ENCODE results near the gene NR5A1.

Gene NR5A1

DNA sequence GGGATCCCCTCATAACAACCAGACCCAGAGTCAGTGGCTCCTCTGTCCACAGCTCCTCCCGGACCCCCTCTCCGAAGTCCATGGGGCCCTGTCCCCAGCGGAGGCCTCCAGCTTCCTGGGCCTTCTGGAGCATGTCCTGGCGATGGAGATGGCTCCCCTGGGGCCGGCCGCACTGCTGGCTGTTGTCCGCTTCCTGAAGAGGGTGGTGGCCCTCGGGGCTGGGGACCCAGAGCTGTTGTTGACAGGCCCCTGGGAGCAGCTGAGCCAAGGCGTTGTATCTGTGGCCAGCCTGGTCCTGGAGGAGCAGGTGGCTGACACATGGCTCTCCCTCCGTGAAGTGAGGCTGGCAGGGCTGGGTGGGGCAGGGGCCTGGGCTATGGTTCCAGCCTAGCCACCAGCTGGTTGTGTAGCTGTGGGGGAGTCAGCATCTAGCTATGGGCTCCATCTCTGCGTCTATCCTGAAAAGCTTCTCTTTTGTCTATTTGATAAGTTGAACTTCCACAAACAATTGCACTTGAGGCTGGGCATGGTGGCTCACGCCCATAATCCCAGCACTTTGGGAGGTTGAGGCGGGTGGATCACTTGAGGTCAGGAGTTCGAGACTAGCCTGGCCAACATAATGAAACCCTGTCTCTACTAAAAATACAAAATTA is 52.3 kb downstream of the NR5A1 start:
- no peak overlapping the region for H3K27ac ChIP-seq (ENCODE audit: insufficient read depth, low read length, poor library complexity, severe bottlenecking)
- no peaks in the 10 kb centered on the region for H3K36me3 ChIP-seq (ENCODE audit: control insufficient read depth, insufficient read depth, low read length)
- H3K9me3 ChIP-seq (ENCODE audit: control insufficient read depth, low read length): no peaks in the 10 kb centered on the region
- no peak overlapping the region for H3K4me3 ChIP-seq (ENCODE audit: insufficient read depth, low read depth, low read length, poor library complexity, severe bottlenecking)
- H3K4me1 ChIP-seq (ENCODE audit: control insufficient read depth, insufficient read depth, low read length, poor library complexity, severe bottlenecking): no peaks in the 10 kb centered on the region
- H3K27me3 ChIP-seq (replicated peaks; ENCODE audit: control insufficient read depth, insufficient read depth, low read length, poor library complexity, severe bottlenecking): peaks cover 8% of the 10 kb centered on the region
- DNase-seq: no peak

DNA sequence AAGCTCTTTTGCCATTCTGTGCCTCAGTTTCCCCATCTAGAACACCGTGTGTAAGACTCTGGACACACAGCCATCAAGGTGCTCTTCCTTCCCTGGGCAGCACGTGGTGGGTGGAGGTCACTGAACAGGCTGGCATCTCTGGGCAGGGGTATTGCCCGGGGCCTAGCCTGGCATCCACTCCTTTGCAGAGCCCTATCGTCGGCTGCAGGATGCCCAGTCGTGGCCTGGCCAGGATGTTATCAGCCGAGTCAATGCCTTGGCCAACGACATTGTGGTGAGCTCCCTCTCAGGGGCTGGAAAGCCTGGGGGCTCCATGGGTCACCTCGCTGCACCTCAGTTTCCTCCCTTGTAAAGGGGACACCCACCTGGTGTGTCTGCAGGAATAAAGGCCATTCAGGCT is 52.9 kb downstream of the NR5A1 start:
- Histone ChIP-seq H3K27me3 (replicated peaks; ENCODE audit: control insufficient read depth, insufficient read depth, low read length, poor library complexity, severe bottlenecking) (peaks cover 11% of the 10 kb centered on the region), H3K9me3 (ENCODE audit: control insufficient read depth, low read length) (no peaks in the 10 kb centered on the region), H3K4me3 (ENCODE audit: insufficient read depth, low read depth, low read length, poor library complexity, severe bottlenecking) (no peak overlapping the region), H3K4me1 (ENCODE audit: control insufficient read depth, insufficient read depth, low read length, poor library complexity, severe bottlenecking) (no peaks in the 10 kb centered on the region), H3K36me3 (ENCODE audit: control insufficient read depth, insufficient read depth, low read length) (no peaks in the 10 kb centered on the region), H3K27ac (ENCODE audit: insufficient read depth, low read length, poor library complexity, severe bottlenecking) (no peak overlapping the region)
- no peak for DNase-seq

DNA sequence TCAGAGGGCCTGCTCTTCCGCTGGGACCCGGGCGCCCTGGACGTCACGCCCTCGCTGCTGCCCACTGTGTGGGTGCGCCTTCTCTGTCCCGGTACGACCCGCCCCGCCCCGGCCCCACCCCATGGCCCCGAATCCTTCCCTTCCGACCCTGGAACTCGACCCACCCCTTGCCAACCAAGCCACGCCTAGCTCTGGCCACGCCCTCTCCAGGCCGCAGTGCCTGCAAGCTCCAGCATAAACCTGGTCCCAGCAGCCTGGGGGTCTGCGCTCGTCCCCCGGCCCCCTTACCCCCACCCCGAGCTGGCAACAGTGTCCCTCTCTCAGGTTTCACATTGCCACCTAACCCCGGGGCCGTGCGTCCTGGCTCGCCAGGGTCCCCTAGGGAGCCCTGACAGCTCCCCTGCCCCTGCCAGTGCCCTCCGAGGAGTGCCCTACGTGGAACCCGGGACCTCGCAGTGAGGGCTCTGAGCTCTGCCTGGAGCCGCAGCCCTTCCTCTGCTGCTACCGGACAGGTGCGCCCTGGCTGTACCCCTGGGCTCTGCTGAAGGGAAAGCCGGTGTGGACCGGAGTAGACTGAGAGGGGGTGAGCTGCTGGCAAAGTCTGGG is 53.5 kb downstream of the NR5A1 start:
- no peak for DNase-seq

DNA sequence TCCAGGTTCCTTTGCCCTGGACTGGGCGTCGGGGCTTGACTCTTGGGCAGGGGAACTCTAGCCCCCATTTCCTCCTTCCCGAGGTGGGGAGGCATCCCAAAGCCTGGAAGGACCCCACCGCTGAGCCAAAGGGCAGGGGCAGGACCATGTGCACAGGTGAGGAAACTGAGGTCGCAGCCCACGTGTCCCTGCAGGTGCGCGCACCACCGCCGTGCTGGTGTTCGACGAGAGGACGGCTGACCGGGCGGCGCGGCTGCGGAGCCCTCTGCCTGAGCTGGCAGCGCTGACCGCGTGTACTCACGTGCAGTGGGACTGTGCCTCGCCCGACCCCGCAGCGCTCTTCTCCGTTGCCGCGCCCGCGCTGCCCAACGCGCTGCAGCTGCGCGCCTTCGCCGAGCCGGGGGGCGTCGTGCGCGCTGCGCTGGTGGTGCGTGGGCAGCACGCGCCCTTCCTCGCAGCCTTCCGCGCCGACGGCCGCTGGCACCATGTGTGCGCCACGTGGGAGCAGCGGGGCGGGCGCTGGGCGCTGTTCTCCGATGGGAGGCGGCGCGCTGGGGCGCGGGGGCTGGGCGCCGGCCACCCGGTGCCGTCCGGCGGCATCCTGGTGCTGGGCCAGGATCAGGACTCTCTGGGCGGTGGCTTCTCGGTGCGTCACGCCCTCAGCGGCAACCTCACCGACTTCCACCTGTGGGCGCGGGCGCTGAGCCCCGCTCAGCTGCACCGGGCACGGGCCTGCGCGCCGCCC is 54.2 kb downstream of the NR5A1 start:
- Histone ChIP-seq H3K36me3 (ENCODE audit: control insufficient read depth, insufficient read depth, low read length) (no peaks in the 10 kb centered on the region), H3K27me3 (replicated peaks; ENCODE audit: control insufficient read depth, insufficient read depth, low read length, poor library complexity, severe bottlenecking) (peaks cover 11% of the 10 kb centered on the region), H3K4me1 (ENCODE audit: control insufficient read depth, insufficient read depth, low read length, poor library complexity, severe bottlenecking) (no peaks in the 10 kb centered on the region), H3K9me3 (ENCODE audit: control insufficient read depth, low read length) (no peaks in the 10 kb centered on the region), H3K27ac (ENCODE audit: insufficient read depth, low read length, poor library complexity, severe bottlenecking) (no peak overlapping the region), H3K4me3 (ENCODE audit: insufficient read depth, low read depth, low read length, poor library complexity, severe bottlenecking) (no peak overlapping the region)
- DNase-seq: no peak

More for the DNA sequence above, 53.5 kb downstream of the NR5A1 start:
- Histone ChIP-seq H3K4me1 (ENCODE audit: control insufficient read depth, insufficient read depth, low read length, poor library complexity, severe bottlenecking) (no peaks in the 10 kb centered on the region), H3K27ac (ENCODE audit: insufficient read depth, low read length, poor library complexity, severe bottlenecking) (no peak overlapping the region), H3K4me3 (ENCODE audit: insufficient read depth, low read depth, low read length, poor library complexity, severe bottlenecking) (no peak overlapping the region), H3K9me3 (ENCODE audit: control insufficient read depth, low read length) (no peaks in the 10 kb centered on the region), H3K36me3 (ENCODE audit: control insufficient read depth, insufficient read depth, low read length) (no peaks in the 10 kb centered on the region), H3K27me3 (replicated peaks; ENCODE audit: control insufficient read depth, insufficient read depth, low read length, poor library complexity, severe bottlenecking) (peaks cover 11% of the 10 kb centered on the region)

DNA sequence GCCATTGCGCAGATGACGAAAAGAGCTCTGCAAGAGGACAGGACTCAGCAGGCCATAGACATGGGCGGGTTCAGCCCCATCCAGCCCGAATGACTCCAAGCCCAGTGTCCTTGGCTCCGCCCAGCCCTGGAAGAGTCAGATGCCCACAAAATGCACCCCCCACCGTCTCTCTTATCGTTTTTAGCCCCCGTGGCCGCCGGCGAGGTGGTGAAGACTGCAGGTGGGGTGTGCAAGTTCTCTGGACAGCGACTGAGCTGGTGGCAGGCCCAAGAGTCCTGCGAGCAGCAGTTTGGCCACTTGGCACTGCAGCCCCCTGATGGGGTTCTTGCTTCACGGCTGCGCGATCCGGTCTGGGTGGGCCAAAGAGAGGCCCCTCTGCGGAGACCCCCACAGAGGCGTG is 54.9 kb downstream of the NR5A1 start:
- Histone ChIP-seq H3K27ac (ENCODE audit: insufficient read depth, low read length, poor library complexity, severe bottlenecking) (no peak overlapping the region), H3K4me3 (ENCODE audit: insufficient read depth, low read depth, low read length, poor library complexity, severe bottlenecking) (no peak overlapping the region), H3K36me3 (ENCODE audit: control insufficient read depth, insufficient read depth, low read length) (no peaks in the 10 kb centered on the region), H3K9me3 (ENCODE audit: control insufficient read depth, low read length) (no peaks in the 10 kb centered on the region), H3K27me3 (replicated peaks; ENCODE audit: control insufficient read depth, insufficient read depth, low read length, poor library complexity, severe bottlenecking) (peaks cover 11% of the 10 kb centered on the region), H3K4me1 (ENCODE audit: control insufficient read depth, insufficient read depth, low read length, poor library complexity, severe bottlenecking) (no peaks in the 10 kb centered on the region)
- no peak for DNase-seq

DNA sequence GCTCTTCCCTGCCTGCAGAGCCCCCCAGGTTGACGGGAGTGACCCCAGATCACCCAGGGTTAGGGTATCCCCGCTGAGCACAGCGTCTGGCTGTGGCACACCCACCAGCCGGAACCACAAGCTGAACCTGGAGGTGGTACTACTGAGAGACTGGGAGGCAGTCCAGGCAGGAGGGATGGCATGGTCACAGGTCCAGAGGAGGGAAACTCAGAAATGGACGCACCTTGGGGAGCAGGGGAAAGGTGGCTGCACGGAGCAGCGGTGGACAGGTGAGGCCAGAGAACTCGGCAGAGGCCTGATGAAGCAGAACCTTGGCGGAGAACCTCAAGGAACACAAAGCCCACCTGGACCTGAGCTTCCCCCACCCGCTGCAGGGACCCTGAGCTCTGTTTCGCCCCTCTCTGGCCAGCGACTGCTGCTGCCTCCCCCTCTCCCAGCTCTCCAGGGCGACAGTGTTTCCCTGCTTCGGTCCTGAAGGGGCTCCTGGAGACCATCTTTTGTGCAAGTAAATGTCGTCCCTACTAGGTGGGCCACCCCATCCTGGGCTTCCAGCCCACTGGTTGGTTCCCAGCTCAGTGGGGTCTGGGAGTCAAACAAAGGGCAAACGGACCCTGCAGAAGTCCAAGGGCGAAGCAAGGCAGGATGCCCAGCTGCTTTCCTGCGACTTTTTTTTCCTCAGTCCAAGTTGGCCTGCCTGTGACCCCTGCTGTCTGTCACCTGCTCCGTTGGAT is 56.1 kb downstream of the NR5A1 start:
- no peaks in the 10 kb centered on the region for H3K4me1 ChIP-seq (ENCODE audit: control insufficient read depth, insufficient read depth, low read length, poor library complexity, severe bottlenecking)
- no peak for DNase-seq
- no peaks in the 10 kb centered on the region for H3K36me3 ChIP-seq (ENCODE audit: control insufficient read depth, insufficient read depth, low read length)
- no peak overlapping the region for H3K27ac ChIP-seq (ENCODE audit: insufficient read depth, low read length, poor library complexity, severe bottlenecking)
- peaks cover 11% of the 10 kb centered on the region for H3K27me3 ChIP-seq (replicated peaks; ENCODE audit: control insufficient read depth, insufficient read depth, low read length, poor library complexity, severe bottlenecking)
- no peak overlapping the region for H3K4me3 ChIP-seq (ENCODE audit: insufficient read depth, low read depth, low read length, poor library complexity, severe bottlenecking)
- H3K9me3 ChIP-seq (ENCODE audit: control insufficient read depth, low read length): no peaks in the 10 kb centered on the region

DNA sequence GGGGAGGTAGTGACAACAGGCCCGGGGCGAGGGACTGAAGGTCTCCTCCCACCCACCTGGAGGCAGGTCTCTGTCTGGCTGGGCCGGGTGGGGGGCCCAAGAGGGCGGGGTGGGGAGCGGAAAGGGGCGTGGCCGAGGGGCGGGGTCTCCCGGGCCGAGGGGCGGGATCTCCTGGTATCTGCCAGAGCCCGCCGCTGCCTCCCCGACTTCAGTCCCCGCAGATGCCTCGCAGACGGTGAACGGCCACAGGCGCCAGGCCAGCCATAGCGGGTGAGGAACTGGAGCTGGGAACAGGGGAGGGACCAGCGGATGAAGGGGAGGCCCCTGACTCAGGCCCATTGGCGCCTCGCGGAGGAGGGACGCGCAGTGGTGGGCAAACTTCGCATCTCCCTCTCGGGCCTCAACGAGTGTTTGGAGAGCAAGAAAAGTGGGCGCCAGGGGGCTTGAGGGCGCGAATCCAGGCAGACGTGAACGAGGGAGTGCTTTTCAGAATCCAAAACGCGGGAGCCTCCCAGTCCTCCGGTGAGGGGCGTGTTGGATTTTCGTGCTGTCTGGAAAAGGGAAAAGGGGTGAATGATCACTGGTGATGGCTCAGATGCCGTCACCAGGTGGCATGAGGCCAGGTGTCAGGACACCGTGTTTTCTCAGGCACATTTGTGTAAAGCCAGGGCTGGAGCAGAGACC is 56.8 kb downstream of the NR5A1 start, which contains the start of gene ADGRD2:
ADGRD2 (plus strand) TSS at position 211 of the 684 bp plus-strand sequence. CDS start 1,216 bp downstream, outside the sequence.
- Histone ChIP-seq H3K4me1 (ENCODE audit: control insufficient read depth, insufficient read depth, low read length, poor library complexity, severe bottlenecking) (no peaks in the 10 kb centered on the region), H3K27ac (ENCODE audit: insufficient read depth, low read length, poor library complexity, severe bottlenecking) (no peak within 1 kb of the TSS), H3K4me3 (ENCODE audit: insufficient read depth, low read depth, low read length, poor library complexity, severe bottlenecking) (no peak within 1 kb of the TSS), H3K9me3 (ENCODE audit: control insufficient read depth, low read length) (no peaks in the 10 kb centered on the region), H3K27me3 (replicated peaks; ENCODE audit: control insufficient read depth, insufficient read depth, low read length, poor library complexity, severe bottlenecking) (peaks cover 11% of the 10 kb centered on the region), H3K36me3 (ENCODE audit: control insufficient read depth, insufficient read depth, low read length) (no peaks in the 10 kb centered on the region)
- DNase-seq: no peak

DNA sequence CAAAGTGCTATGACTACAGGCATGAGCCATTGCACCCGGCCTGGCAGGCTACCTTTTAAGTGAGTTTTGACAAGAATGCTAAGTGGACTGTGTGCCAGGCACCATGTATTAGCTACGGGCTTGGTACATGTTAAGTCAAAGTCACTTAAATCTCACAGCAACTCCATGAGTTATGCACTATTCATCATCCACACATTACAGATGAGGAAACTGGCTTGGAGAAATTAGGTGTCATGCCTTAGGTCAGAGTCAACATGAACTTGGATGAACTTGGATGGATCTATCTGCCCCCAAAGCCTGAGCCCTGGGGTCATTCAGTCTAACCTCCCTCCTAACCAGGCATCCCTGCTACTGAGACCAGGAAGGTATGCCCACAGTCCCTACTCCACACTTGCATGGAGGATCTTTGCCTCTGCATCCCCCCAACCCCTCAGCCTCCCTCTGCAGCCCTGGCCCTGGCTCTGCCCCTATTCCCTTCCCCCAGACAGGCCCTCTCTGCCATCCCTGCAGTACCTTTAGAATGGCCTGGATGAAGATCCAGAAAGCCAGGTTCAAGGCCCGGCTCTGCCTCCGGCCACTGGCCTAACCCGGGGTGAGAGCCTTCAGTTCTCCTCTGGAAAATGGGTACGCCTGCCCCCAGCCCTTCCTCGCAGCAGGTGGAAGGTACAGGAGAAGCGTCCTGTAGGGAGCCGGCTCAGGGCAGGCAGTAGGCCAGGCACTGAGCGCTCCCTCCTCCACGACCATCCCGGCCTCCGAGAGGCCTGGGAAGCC is 57.6 kb downstream of the NR5A1 start:
- no peak overlapping the region for H3K27ac ChIP-seq (ENCODE audit: insufficient read depth, low read length, poor library complexity, severe bottlenecking)
- peaks cover 11% of the 10 kb centered on the region for H3K27me3 ChIP-seq (replicated peaks; ENCODE audit: control insufficient read depth, insufficient read depth, low read length, poor library complexity, severe bottlenecking)
- no peaks in the 10 kb centered on the region for H3K4me1 ChIP-seq (ENCODE audit: control insufficient read depth, insufficient read depth, low read length, poor library complexity, severe bottlenecking)
- H3K36me3 ChIP-seq (ENCODE audit: control insufficient read depth, insufficient read depth, low read length): no peaks in the 10 kb centered on the region
- no peaks in the 10 kb centered on the region for H3K9me3 ChIP-seq (ENCODE audit: control insufficient read depth, low read length)
- no peak overlapping the region for H3K4me3 ChIP-seq (ENCODE audit: insufficient read depth, low read depth, low read length, poor library complexity, severe bottlenecking)
- DNase-seq: no peak

DNA sequence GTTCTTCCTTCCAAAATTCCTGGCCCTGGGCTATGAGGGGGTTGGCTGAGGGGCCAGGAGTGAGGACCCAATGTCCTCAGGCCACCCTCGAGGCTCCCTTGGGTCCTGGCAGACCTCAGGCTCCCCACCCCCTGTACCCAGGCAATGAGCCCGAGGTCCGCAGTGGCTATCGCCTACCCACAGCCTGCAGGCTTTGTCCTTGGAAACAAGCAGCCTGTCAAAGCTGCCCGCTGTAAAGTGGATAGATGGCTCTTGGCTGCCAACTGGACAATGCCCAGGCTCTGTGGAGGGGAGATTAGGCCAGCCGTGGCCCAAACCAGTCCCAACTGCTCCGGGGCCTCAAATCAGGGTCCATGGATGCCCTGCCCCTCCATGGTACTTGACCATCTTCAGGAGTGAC is 59.2 kb downstream of the NR5A1 start:
- H3K4me3 ChIP-seq (ENCODE audit: insufficient read depth, low read depth, low read length, poor library complexity, severe bottlenecking): no peak overlapping the region
- DNase-seq: no peak
- no peaks in the 10 kb centered on the region for H3K9me3 ChIP-seq (ENCODE audit: control insufficient read depth, low read length)
- H3K27ac ChIP-seq (ENCODE audit: insufficient read depth, low read length, poor library complexity, severe bottlenecking): no peak overlapping the region
- no peaks in the 10 kb centered on the region for H3K4me1 ChIP-seq (ENCODE audit: control insufficient read depth, insufficient read depth, low read length, poor library complexity, severe bottlenecking)
- H3K36me3 ChIP-seq (ENCODE audit: control insufficient read depth, insufficient read depth, low read length): no peaks in the 10 kb centered on the region
- H3K27me3 ChIP-seq (replicated peaks; ENCODE audit: control insufficient read depth, insufficient read depth, low read length, poor library complexity, severe bottlenecking): peaks cover 4% of the 10 kb centered on the region

Measured in effector memory CD4-positive, alpha-beta T cell (primary cell).